ENCODE data around the gene DUS2. TPM values are rescaled to one million over a fixed set of nuclear protein-coding genes. Genes with fewer than 3 reads are reported as not detected.
A peak's percentile ranks its signal among the peaks of the same experiment; 100 is the strongest.

DUS2 gene
- total and polyA plus RNA-seq, 2 of the 8 experiments (the other 6 are each of a cell fraction or from before 2014, with no cell fraction given), result 17.2 to 27.0 TPM

- TF ChIP-seq, protein P1, sequence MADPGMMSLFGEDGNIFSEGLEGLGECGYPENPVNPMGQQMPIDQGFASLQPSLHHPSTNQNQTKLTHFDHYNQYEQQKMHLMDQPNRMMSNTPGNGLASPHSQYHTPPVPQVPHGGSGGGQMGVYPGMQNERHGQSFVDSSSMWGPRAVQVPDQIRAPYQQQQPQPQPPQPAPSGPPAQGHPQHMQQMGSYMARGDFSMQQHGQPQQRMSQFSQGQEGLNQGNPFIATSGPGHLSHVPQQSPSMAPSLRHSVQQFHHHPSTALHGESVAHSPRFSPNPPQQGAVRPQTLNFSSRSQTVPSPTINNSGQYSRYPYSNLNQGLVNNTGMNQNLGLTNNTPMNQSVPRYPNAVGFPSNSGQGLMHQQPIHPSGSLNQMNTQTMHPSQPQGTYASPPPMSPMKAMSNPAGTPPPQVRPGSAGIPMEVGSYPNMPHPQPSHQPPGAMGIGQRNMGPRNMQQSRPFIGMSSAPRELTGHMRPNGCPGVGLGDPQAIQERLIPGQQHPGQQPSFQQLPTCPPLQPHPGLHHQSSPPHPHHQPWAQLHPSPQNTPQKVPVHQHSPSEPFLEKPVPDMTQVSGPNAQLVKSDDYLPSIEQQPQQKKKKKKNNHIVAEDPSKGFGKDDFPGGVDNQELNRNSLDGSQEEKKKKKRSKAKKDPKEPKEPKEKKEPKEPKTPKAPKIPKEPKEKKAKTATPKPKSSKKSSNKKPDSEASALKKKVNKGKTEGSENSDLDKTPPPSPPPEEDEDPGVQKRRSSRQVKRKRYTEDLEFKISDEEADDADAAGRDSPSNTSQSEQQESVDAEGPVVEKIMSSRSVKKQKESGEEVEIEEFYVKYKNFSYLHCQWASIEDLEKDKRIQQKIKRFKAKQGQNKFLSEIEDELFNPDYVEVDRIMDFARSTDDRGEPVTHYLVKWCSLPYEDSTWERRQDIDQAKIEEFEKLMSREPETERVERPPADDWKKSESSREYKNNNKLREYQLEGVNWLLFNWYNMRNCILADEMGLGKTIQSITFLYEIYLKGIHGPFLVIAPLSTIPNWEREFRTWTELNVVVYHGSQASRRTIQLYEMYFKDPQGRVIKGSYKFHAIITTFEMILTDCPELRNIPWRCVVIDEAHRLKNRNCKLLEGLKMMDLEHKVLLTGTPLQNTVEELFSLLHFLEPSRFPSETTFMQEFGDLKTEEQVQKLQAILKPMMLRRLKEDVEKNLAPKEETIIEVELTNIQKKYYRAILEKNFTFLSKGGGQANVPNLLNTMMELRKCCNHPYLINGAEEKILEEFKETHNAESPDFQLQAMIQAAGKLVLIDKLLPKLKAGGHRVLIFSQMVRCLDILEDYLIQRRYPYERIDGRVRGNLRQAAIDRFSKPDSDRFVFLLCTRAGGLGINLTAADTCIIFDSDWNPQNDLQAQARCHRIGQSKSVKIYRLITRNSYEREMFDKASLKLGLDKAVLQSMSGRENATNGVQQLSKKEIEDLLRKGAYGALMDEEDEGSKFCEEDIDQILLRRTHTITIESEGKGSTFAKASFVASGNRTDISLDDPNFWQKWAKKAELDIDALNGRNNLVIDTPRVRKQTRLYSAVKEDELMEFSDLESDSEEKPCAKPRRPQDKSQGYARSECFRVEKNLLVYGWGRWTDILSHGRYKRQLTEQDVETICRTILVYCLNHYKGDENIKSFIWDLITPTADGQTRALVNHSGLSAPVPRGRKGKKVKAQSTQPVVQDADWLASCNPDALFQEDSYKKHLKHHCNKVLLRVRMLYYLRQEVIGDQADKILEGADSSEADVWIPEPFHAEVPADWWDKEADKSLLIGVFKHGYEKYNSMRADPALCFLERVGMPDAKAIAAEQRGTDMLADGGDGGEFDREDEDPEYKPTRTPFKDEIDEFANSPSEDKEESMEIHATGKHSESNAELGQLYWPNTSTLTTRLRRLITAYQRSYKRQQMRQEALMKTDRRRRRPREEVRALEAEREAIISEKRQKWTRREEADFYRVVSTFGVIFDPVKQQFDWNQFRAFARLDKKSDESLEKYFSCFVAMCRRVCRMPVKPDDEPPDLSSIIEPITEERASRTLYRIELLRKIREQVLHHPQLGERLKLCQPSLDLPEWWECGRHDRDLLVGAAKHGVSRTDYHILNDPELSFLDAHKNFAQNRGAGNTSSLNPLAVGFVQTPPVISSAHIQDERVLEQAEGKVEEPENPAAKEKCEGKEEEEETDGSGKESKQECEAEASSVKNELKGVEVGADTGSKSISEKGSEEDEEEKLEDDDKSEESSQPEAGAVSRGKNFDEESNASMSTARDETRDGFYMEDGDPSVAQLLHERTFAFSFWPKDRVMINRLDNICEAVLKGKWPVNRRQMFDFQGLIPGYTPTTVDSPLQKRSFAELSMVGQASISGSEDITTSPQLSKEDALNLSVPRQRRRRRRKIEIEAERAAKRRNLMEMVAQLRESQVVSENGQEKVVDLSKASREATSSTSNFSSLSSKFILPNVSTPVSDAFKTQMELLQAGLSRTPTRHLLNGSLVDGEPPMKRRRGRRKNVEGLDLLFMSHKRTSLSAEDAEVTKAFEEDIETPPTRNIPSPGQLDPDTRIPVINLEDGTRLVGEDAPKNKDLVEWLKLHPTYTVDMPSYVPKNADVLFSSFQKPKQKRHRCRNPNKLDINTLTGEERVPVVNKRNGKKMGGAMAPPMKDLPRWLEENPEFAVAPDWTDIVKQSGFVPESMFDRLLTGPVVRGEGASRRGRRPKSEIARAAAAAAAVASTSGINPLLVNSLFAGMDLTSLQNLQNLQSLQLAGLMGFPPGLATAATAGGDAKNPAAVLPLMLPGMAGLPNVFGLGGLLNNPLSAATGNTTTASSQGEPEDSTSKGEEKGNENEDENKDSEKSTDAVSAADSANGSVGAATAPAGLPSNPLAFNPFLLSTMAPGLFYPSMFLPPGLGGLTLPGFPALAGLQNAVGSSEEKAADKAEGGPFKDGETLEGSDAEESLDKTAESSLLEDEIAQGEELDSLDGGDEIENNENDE (IDR thresholded peaks at IDR 0.05; ENCODE audit: insufficient replicate concordance, low read length), result peak; percentile 28
Observed at GRCh38 chr16:68086336-68086841, 63.3 kb downstream of the DUS2 start (continued).

Data from H1 (cell line).